WTC11 (cell line): ENCODE results near the gene TEKT5. TPM values are rescaled to one million over a fixed set of nuclear protein-coding genes. Genes with fewer than 3 reads are reported as not detected.

Experiments used
- ATAC-seq: fragments of 200-7000 bp; cut with Tn5 transposase; 2 replicates; pipeline ENCODE4 v1.10.0; 2021; ENCODE audit warnings: mild to moderate bottlenecking, moderate library complexity
- CTCF ChIA-PET: fragments of 300-600 bp; sonication (Branson Sonifier 250); formaldehyde crosslinking; loops from one replicate; lab custom pipeline; 2021; ENCODE audit warnings: antibody characterized with exemption; lab: Charles Lee
- POLR2A ChIA-PET: fragments of 350-600 bp; sonication (Branson Sonifier 250); formaldehyde crosslinking; loops from one replicate; lab custom pipeline; 2021; ENCODE audit warnings: antibody characterized with exemption; lab: Charles Lee
- DNase-seq: peaks from one replicate; pipeline ENCODE4 v3.0.0; 2021; ENCODE audit warnings: low spot score
- H3K27ac Mint-ChIP-seq: 2 replicates; pipeline ENCODE4 v1.8.0; 2021; ENCODE audit warnings: mixed read lengths
- H3K27me3 Mint-ChIP-seq: 2 replicates; pipeline ENCODE4 v1.8.0; 2021; ENCODE audit warnings: low read depth, mild to moderate bottlenecking, moderate library complexity, mixed read lengths
- H3K36me3 Mint-ChIP-seq: 2 replicates; pipeline ENCODE4 v1.8.0; 2021; ENCODE audit warnings: mixed read lengths
- H3K4me1 Mint-ChIP-seq: 2 replicates; pipeline ENCODE4 v1.8.0; 2022; ENCODE audit warnings: mixed read lengths
- H3K4me3 Mint-ChIP-seq: 2 replicates; pipeline ENCODE4 v1.8.0; 2021; ENCODE audit warnings: mild to moderate bottlenecking, moderate library complexity, mixed read lengths
- H3K9me3 Mint-ChIP-seq: 2 replicates; pipeline ENCODE4 v1.8.0; 2021; ENCODE audit warnings: mixed read lengths
- EMX1 ChIP-seq: fragments of 250-450 bp; sonication (Bioruptor Pico); IDR thresholded peaks from 2 replicates; pipeline ENCODE4 v1.8.0; 2021; ENCODE audit warnings: mild to moderate bottlenecking
- GRHL2 ChIP-seq: fragments of 250-450 bp; sonication (Bioruptor Pico); IDR thresholded peaks from 2 replicates; pipeline ENCODE4 v1.8.0; 2022; ENCODE audit warnings: mild to moderate bottlenecking, moderate library complexity; ENCODE audit not compliant: insufficient replicate concordance, severe bottlenecking
- HMGA2 ChIP-seq: fragments of 250-450 bp; sonication (Bioruptor Pico); IDR thresholded peaks from 2 replicates; pipeline ENCODE4 v1.4.0; 2021; ENCODE audit warnings: mild to moderate bottlenecking, moderate library complexity
- KAT7 ChIP-seq: sonication (generic); formaldehyde crosslinking; IDR thresholded peaks from 2 replicates; pipeline ENCODE4 v1.8.1; 2023; ENCODE audit warnings: missing genetic modification reagents, mild to moderate bottlenecking, borderline replicate concordance
- MYBL2 ChIP-seq: sonication (generic); formaldehyde crosslinking; IDR thresholded peaks from 2 replicates; pipeline ENCODE4 v1.8.1; 2023; ENCODE audit warnings: mild to moderate bottlenecking, moderate library complexity, missing genetic modification reagents
- NFATC4 ChIP-seq: fragments of 250-450 bp; sonication (Bioruptor Pico); IDR thresholded peaks from 2 replicates; pipeline ENCODE4 v1.9.0; 2021; ENCODE audit warnings: mild to moderate bottlenecking
- NFE2L1 ChIP-seq: sonication (generic); formaldehyde crosslinking; IDR thresholded peaks from 2 replicates; pipeline ENCODE4 v1.8.1; 2023; ENCODE audit warnings: missing genetic modification reagents
- NFYB ChIP-seq: sonication (generic); formaldehyde crosslinking; conservative IDR thresholded peaks from 2 replicates; pipeline ENCODE4 v1.8.0; 2022; ENCODE audit warnings: low read depth, missing genetic modification reagents
- NR2C2 ChIP-seq: sonication (generic); formaldehyde crosslinking; IDR thresholded peaks from 2 replicates; pipeline ENCODE4 v1.8.0; 2022; ENCODE audit warnings: mild to moderate bottlenecking, missing genetic modification reagents
- RORB ChIP-seq: fragments of 250-450 bp; sonication (Bioruptor Pico); IDR thresholded peaks from 2 replicates; pipeline ENCODE4 v1.9.0; 2021; ENCODE audit warnings: mild to moderate bottlenecking
- SMAD3 ChIP-seq: sonication (generic); formaldehyde crosslinking; IDR thresholded peaks from 2 replicates; pipeline ENCODE4 v1.8.0; 2022; ENCODE audit warnings: missing genetic modification reagents, mild to moderate bottlenecking, borderline replicate concordance
- SMAD4 ChIP-seq: sonication (generic); formaldehyde crosslinking; IDR thresholded peaks from 2 replicates; pipeline ENCODE4 v1.8.0; 2022; ENCODE audit warnings: mild to moderate bottlenecking, missing genetic modification reagents
- SOX15 ChIP-seq: fragments of 250-450 bp; sonication (Bioruptor Pico); IDR thresholded peaks from 2 replicates; pipeline ENCODE4 v1.9.0; 2021; ENCODE audit warnings: mild to moderate bottlenecking
- TEAD1 ChIP-seq: sonication (generic); formaldehyde crosslinking; IDR thresholded peaks from 2 replicates; pipeline ENCODE4 v1.8.0; 2022; ENCODE audit warnings: mild to moderate bottlenecking, missing genetic modification reagents
- TP53 ChIP-seq: sonication (generic); formaldehyde crosslinking; IDR thresholded peaks from 2 replicates; pipeline ENCODE4 v1.8.1; 2023; ENCODE audit warnings: mild to moderate bottlenecking, missing genetic modification reagents
- ZNF232 ChIP-seq: sonication (generic); formaldehyde crosslinking; IDR thresholded peaks from 2 replicates; pipeline ENCODE4 v1.8.0; 2022; ENCODE audit warnings: mild to moderate bottlenecking, missing genetic modification reagents
- ZNF263 ChIP-seq: sonication (generic); formaldehyde crosslinking; IDR thresholded peaks from 2 replicates; pipeline ENCODE4 v1.8.1; 2022; ENCODE audit warnings: low read depth, mild to moderate bottlenecking, moderate library complexity, missing genetic modification reagents
- ZNF396 ChIP-seq: fragments of 250-450 bp; sonication (Bioruptor Pico); IDR thresholded peaks from 2 replicates; pipeline ENCODE4 v1.8.0; 2021; ENCODE audit warnings: mild to moderate bottlenecking, moderate library complexity, borderline replicate concordance
- ZNF423 ChIP-seq: fragments of 250-450 bp; sonication (Bioruptor Pico); IDR thresholded peaks from 2 replicates; pipeline ENCODE4 v2.1.2; 2022; ENCODE audit warnings: mild to moderate bottlenecking, moderate library complexity
- total RNA-seq: library from RNA; stranded (reverse); gene quantifications from 3 replicates; pipeline ENCODE4 v1.2.3, GENCODE V29; 2021
- TF ChIP-seq, protein P1 (sequence below): fragments of 200-600 bp; IDR thresholded peaks from 2 replicates; pipeline ENCODE4 v1.8.0; 2022; ENCODE audit warnings: antibody characterized with exemption
- TF ChIP-seq, protein P2 (sequence below): sonication (generic); formaldehyde crosslinking; IDR thresholded peaks from 2 replicates; pipeline ENCODE4 v1.8.1; 2023; ENCODE audit warnings: mild to moderate bottlenecking, missing genetic modification reagents
- TF ChIP-seq, protein P3 (sequence below): sonication (generic); formaldehyde crosslinking; IDR thresholded peaks from 2 replicates; pipeline ENCODE4 v1.8.1; 2022; ENCODE audit warnings: mild to moderate bottlenecking, moderate library complexity, missing genetic modification reagents
- TF ChIP-seq, protein P4 (sequence below): fragments of 250-450 bp; sonication (Bioruptor Pico); conservative IDR thresholded peaks from 2 replicates; pipeline ENCODE4 v1.9.0; 2021; ENCODE audit warnings: mild to moderate bottlenecking
- TF ChIP-seq, protein P5 (sequence below): sonication (generic); formaldehyde crosslinking; IDR thresholded peaks from 2 replicates; pipeline ENCODE4 v1.8.1; 2023; ENCODE audit warnings: mild to moderate bottlenecking, moderate library complexity, missing genetic modification reagents

The TEKT5 gene
- total RNA-seq, 1 experiment from 2014 or later = 1.1 TPM

DNA sequence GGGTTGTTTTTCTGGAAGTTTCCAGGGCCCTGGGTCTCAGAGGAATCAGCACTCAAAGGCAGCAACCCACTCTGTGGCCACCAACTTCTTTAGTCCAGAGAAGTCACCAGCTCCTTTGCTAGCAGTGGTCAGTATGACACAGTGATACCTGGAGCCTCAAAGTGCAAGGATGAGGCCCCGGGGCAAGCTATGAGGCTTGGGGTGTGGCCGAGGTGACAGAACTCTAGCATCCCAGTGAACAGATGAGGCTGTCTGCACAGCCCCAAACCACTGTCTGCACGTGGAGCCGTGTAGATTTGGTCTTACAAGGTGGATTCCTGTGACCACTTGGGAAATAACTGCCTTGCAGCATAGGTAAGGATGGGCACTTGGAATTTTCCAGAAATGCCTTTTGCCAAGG lies 24.9 kb downstream of the TEKT5 start (continued):
- TF ChIP-seq RORB (CRISPR knock-in tag) = no peak
- TF ChIP-seq ZNF263 (CRISPR knock-in tag) = no peak

DNA sequence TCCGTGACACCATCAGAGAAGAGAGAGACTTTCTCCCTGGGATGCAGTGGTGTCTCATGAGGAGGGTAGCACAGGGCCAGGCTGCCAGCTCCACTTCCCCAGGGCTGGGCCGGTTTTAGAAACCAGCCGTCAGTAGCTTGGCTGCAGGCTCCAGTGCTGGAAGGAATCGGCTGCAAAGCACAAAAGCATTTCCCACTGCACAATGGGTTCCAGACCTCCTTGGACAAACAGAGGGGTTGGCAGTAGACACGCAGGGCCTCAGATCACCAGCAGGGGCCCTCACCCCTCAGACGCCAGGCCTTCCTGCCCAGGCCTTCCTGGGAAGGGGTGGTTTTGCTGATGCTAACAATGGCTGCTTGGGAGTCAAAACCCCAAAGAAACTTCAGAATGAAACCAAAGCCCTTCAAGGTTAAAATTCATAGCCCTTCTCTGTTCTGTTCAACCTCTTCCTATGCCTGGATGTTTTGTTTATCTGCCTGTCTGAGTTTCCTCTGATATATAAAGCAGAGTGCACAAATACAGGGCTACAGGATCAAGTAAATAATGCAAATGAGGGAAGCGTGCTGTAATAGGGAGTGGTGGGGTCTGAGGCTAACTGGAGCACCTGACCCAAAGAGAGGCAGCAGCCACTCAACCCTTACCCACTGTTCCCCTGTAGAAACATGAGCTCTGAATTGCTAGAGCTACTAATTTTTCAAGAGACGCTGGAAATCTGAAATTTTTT lies 26.2 kb downstream of the TEKT5 start:
- H3K9me3 Mint-ChIP-seq = no peaks in the 10 kb centered on the region
- H3K4me3 Mint-ChIP-seq = no peak overlapping the region
- H3K27ac Mint-ChIP-seq = no peak overlapping the region
- no peaks in the 10 kb centered on the region for H3K36me3 Mint-ChIP-seq
- H3K4me1 Mint-ChIP-seq = no peaks in the 10 kb centered on the region
- no peaks in the 10 kb centered on the region for H3K27me3 Mint-ChIP-seq
- peak; percentile 97 for ATAC-seq
- TF ChIP-seq TEAD1 (no peak), SMAD3 (CRISPR knock-in tag) (no peak), HMGA2 (CRISPR knock-in tag) (no peak)
- TF ChIP-seq, protein P1, sequence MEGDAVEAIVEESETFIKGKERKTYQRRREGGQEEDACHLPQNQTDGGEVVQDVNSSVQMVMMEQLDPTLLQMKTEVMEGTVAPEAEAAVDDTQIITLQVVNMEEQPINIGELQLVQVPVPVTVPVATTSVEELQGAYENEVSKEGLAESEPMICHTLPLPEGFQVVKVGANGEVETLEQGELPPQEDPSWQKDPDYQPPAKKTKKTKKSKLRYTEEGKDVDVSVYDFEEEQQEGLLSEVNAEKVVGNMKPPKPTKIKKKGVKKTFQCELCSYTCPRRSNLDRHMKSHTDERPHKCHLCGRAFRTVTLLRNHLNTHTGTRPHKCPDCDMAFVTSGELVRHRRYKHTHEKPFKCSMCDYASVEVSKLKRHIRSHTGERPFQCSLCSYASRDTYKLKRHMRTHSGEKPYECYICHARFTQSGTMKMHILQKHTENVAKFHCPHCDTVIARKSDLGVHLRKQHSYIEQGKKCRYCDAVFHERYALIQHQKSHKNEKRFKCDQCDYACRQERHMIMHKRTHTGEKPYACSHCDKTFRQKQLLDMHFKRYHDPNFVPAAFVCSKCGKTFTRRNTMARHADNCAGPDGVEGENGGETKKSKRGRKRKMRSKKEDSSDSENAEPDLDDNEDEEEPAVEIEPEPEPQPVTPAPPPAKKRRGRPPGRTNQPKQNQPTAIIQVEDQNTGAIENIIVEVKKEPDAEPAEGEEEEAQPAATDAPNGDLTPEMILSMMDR = peak; percentile 65
- TF ChIP-seq, protein P2, sequence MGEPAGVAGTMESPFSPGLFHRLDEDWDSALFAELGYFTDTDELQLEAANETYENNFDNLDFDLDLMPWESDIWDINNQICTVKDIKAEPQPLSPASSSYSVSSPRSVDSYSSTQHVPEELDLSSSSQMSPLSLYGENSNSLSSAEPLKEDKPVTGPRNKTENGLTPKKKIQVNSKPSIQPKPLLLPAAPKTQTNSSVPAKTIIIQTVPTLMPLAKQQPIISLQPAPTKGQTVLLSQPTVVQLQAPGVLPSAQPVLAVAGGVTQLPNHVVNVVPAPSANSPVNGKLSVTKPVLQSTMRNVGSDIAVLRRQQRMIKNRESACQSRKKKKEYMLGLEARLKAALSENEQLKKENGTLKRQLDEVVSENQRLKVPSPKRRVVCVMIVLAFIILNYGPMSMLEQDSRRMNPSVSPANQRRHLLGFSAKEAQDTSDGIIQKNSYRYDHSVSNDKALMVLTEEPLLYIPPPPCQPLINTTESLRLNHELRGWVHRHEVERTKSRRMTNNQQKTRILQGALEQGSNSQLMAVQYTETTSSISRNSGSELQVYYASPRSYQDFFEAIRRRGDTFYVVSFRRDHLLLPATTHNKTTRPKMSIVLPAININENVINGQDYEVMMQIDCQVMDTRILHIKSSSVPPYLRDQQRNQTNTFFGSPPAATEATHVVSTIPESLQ (CRISPR knock-in tag) = no peak
- TF ChIP-seq, all 79 proteins: peak for 1
- CTCF ChIA-PET = interaction anchor here (0.8 to 1.1 kb wide), 3 partner anchors 21 to 88 kb away, joined by 3 to 5 read pairs (median 3); partner anchors contain the start of gene EMP2
- DNase-seq = peak; percentile 65
- POLR2A ChIA-PET = no interaction called here

DNA sequence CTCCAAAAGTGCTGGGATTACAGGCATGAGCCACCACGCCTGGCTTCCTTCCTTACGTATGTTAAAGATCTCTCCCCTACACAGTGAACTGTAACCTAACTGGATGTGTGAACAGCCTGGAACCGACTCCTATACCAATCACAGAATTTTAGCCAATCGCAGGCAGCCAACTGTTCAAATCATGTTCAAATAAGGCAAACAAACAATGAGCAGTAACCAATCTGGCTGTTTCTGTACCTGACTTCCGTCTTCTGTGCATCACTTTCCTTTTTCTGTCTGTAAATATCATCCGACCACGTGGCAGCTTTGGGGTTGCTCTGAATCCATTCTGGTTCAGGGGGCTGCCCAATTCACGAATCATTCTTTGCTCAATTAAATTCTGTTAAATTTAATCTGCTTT lies 27.5 kb downstream of the TEKT5 start:
- Mint-ChIP-seq H3K36me3 (peaks cover 9% of the 10 kb centered on the region), H3K9me3 (peaks cover 11% of the 10 kb centered on the region), H3K4me1 (no peaks in the 10 kb centered on the region), H3K27ac (no peak overlapping the region), H3K4me3 (no peak overlapping the region), H3K27me3 (peaks cover 8% of the 10 kb centered on the region)
- no peak for DNase-seq
- CTCF ChIA-PET = interaction anchor here (0.7 kb wide), 1 partner anchor 21 kb away, joined by 3 read pairs; no protein-coding TSS in a partner anchor
- TF ChIP-seq, protein P2 (CRISPR knock-in tag) = no peak
- TF ChIP-seq SMAD4 = no peak
- TF ChIP-seq NR2C2 (CRISPR knock-in tag) = no peak
- TF ChIP-seq ZNF423 (CRISPR knock-in tag) = no peak
- no peak for TF ChIP-seq EMX1
- TF ChIP-seq ZNF396 (CRISPR knock-in tag) = no peak
- TF ChIP-seq SOX15 (CRISPR knock-in tag) = no peak
- TF ChIP-seq, protein P3, sequence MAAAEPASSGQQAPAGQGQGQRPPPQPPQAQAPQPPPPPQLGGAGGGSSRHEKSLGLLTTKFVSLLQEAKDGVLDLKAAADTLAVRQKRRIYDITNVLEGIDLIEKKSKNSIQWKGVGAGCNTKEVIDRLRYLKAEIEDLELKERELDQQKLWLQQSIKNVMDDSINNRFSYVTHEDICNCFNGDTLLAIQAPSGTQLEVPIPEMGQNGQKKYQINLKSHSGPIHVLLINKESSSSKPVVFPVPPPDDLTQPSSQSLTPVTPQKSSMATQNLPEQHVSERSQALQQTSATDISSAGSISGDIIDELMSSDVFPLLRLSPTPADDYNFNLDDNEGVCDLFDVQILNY (CRISPR knock-in tag) = no peak
- TF ChIP-seq, protein P4, sequence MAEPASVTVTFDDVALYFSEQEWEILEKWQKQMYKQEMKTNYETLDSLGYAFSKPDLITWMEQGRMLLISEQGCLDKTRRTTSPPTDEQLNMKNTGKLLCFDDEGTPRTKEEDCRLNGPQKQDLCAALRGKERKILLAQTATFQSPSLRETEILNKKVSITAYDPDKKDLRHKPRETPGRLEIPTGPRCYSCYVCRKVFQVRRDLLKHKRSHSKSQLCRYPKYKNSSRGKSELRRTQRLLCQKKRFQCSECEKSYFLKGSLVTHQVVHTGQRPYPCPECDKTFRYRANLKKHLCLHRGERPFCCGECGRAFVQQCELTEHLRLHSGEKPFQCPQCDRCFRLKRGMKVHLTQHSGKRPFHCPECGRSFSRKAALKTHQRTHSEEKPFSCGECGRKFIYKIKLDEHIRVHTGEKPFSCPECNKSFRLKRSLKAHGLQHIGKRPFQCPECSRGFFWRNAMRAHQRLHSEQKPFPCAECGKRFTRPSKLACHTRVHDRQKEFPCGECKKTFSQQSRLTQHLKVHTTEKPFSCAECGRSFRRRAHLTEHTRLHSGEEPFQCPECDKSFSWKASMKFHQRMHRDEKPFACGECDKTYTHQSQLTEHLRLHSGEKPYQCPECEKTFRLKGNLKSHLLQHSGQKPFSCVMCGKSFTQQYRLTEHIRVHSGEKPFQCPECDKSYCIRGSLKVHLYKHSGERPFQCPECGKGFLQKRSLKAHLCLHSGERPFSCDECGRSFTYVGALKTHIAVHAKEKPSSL (CRISPR knock-in tag) = no peak
- TF ChIP-seq KAT7 = no peak
- TF ChIP-seq TP53 (CRISPR knock-in tag) = no peak
- TF ChIP-seq NFE2L1 = no peak
- no peak for TF ChIP-seq ZNF263 (CRISPR knock-in tag)
- TF ChIP-seq NFYB (CRISPR knock-in tag) = no peak
- TF ChIP-seq MYBL2 = no peak
- TF ChIP-seq, protein P5, sequence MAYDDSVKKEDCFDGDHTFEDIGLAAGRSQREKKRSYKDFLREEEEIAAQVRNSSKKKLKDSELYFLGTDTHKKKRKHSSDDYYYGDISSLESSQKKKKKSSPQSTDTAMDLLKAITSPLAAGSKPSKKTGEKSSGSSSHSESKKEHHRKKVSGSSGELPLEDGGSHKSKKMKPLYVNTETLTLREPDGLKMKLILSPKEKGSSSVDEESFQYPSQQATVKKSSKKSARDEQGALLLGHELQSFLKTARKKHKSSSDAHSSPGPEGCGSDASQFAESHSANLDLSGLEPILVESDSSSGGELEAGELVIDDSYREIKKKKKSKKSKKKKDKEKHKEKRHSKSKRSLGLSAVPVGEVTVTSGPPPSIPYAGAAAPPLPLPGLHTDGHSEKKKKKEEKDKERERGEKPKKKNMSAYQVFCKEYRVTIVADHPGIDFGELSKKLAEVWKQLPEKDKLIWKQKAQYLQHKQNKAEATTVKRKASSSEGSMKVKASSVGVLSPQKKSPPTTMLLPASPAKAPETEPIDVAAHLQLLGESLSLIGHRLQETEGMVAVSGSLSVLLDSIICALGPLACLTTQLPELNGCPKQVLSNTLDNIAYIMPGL = no peak
- TF ChIP-seq NFATC4 (CRISPR knock-in tag) = no peak
- no peak for TF ChIP-seq GRHL2 (CRISPR knock-in tag)
- TF ChIP-seq ZNF232 (CRISPR knock-in tag) = no peak
- POLR2A ChIA-PET = no interaction called here
- no peak for ATAC-seq
